H1 (cell line): ENCODE measurements around the gene LRRC43. TPM values are rescaled to one million over a fixed set of nuclear protein-coding genes. Genes with fewer than 3 reads are reported as not detected.

ENCODE experiments used
- CTCF ChIA-PET: fragments of 300-600 bp; sonication (Branson Sonifier 250); formaldehyde crosslinking; loops from one replicate; lab custom pipeline; 2021; ENCODE audit not compliant: partially characterized antibody; lab: Charles Lee
- POLR2A ChIA-PET: fragments of 300-600 bp; sonication (Branson Sonifier 250); formaldehyde crosslinking; loops from one replicate; lab custom pipeline; 2021; ENCODE audit warnings: inconsistent platforms; ENCODE audit not compliant: partially characterized antibody; lab: Charles Lee
- DNase-seq, 2 experiments: peaks; one replicate each; pipeline versions ENCODE4 v3.0.0 to v3.0.0-alpha.2; 2010 to 2022; ENCODE audit warnings: low spot score in 2 of 2, low read depth in 1 of 2, mixed read lengths in 1 of 2
- FAIRE-seq: peaks from 2 replicates; lab custom pipeline; 2011; peaks lifted over from hg19 to GRCh38; lab: Jason Lieb, UNC
- H2AFZ ChIP-seq: 2 replicates; pipeline ENCODE4 v1.8.1; 2012; ENCODE audit warnings: low read length, inconsistent platforms
- H2AK5ac ChIP-seq: 2 replicates; pipeline ENCODE4 v1.6.1; 2013; ENCODE audit warnings: low read depth, low read length
- H2BK120ac ChIP-seq: replicated peaks from 2 replicates; pipeline ENCODE3; 2013; ENCODE audit warnings: low read depth, low read length, inconsistent platforms
- H2BK12ac ChIP-seq: 2 replicates; pipeline ENCODE4 v1.6.1; 2013; ENCODE audit warnings: low read depth, low read length
- H2BK15ac ChIP-seq: 2 replicates; pipeline ENCODE4 v1.6.1; 2013; ENCODE audit warnings: low read length
- H2BK20ac ChIP-seq: 2 replicates; pipeline ENCODE4 v1.6.1; 2013; ENCODE audit warnings: low read length
- H2BK5ac ChIP-seq: 2 replicates; pipeline ENCODE4 v1.6.1; 2013; ENCODE audit warnings: low read depth, low read length
- H3K14ac ChIP-seq: 2 replicates; pipeline ENCODE4 v1.6.1; 2013; ENCODE audit warnings: inconsistent platforms; ENCODE audit not compliant: insufficient read length
- H3K18ac ChIP-seq: 2 replicates; pipeline ENCODE4 v1.6.1; 2013; ENCODE audit warnings: low read length; ENCODE audit errors: extremely low read depth
- H3K23ac ChIP-seq: 2 replicates; pipeline ENCODE4 v1.6.1; 2013; ENCODE audit warnings: inconsistent platforms; ENCODE audit not compliant: insufficient read length
- H3K23me2 ChIP-seq: 2 replicates; pipeline ENCODE4 v1.6.1; 2013; ENCODE audit warnings: low read depth, low read length
- H3K27ac ChIP-seq: 2 replicates; pipeline ENCODE4 v1.6.1; 2011; ENCODE audit warnings: low read depth, low read length, inconsistent platforms
- H3K27me3 ChIP-seq, 4 experiments: replicated peaks in 1 of 4; 1 replicate in 1 of 4; 2 replicates in 3 of 4; pipeline versions ENCODE4 v1.6.1 to v1.8.1; 2011 to 2013; ENCODE audit warnings: low read length in 3 of 4, mild to moderate bottlenecking in 3 of 4, inconsistent platforms in 2 of 4, mixed read lengths in 2 of 4, moderate library complexity in 1 of 4; ENCODE audit not compliant: control insufficient read depth in 3 of 4, insufficient read depth in 3 of 4; ENCODE audit errors: extremely low read depth in 1 of 4
- H3K36me3 ChIP-seq, 4 experiments: 2 replicates each; pipeline versions ENCODE4 v1.6.1 to v1.8.1; 2011 to 2013; ENCODE audit warnings: mild to moderate bottlenecking in 4 of 4, low read length in 3 of 4, moderate library complexity in 2 of 4, control low read depth in 1 of 4, inconsistent platforms in 1 of 4; ENCODE audit not compliant: insufficient read depth in 4 of 4, control insufficient read depth in 2 of 4
- H3K4ac ChIP-seq: replicated peaks from 2 replicates; pipeline ENCODE3; 2013; ENCODE audit warnings: low read length, low read depth, mixed read lengths, inconsistent platforms; ENCODE audit not compliant: insufficient read length
- H3K4me1 ChIP-seq, 4 experiments: replicated peaks in 1 of 4; 1 replicate in 1 of 4; 2 replicates in 3 of 4; pipeline versions ENCODE4 v1.6.1 to v1.8.1; 2011 to 2013; ENCODE audit warnings: low read length in 3 of 4, inconsistent platforms in 2 of 4, mixed read lengths in 1 of 4; ENCODE audit not compliant: insufficient read depth in 4 of 4, control insufficient read depth in 3 of 4
- H3K4me2 ChIP-seq, 2 experiments: 2 replicates each; pipeline versions ENCODE4 v1.6.1 to v1.8.1; 2011 to 2013; ENCODE audit warnings: low read depth in 2 of 2, low read length in 2 of 2, control low read depth in 1 of 2, inconsistent platforms in 1 of 2, mild to moderate bottlenecking in 1 of 2; ENCODE audit not compliant: insufficient read depth in 1 of 2
- H3K4me3 ChIP-seq, 4 experiments: fragments of 200-600, 300-600 bp in 1 of 4; sonication (generic), shearing (Covaris generic), sonication (Bioruptor Twin) in 1 of 4; 2 replicates each; pipeline versions ENCODE4 v1.5.1 to v1.8.1; 2011 to 2016; ENCODE audit warnings: low read length in 4 of 4, low read depth in 3 of 4, control low read depth in 2 of 4, inconsistent platforms in 2 of 4, mild to moderate bottlenecking in 2 of 4, mixed read lengths in 1 of 4, moderate library complexity in 1 of 4; ENCODE audit not compliant: insufficient read depth in 2 of 4; ENCODE audit errors: extremely low read depth in 1 of 4
- H3K56ac ChIP-seq: replicated peaks from 2 replicates; pipeline ENCODE3; 2013; ENCODE audit warnings: low read depth, mild to moderate bottlenecking, mixed read lengths, low read length, inconsistent platforms; ENCODE audit not compliant: insufficient read length
- H3K79me1 ChIP-seq: 2 replicates; pipeline ENCODE4 v1.6.1; 2013; ENCODE audit warnings: low read depth, low read length, control low read depth
- H3K79me2 ChIP-seq, 2 experiments: 2 replicates each; pipeline versions ENCODE4 v1.6.1 to v1.8.1; 2012 to 2013; ENCODE audit warnings: low read length in 2 of 2, mild to moderate bottlenecking in 2 of 2, inconsistent platforms in 1 of 2; ENCODE audit not compliant: insufficient read depth in 2 of 2, control insufficient read depth in 1 of 2
- H3K9ac ChIP-seq, 4 experiments: replicated peaks in 1 of 4; 1 replicate in 1 of 4; 2 replicates in 3 of 4; pipeline versions ENCODE4 v1.6.1 to v1.8.1; 2011 to 2013; ENCODE audit warnings: low read depth in 3 of 4, low read length in 3 of 4, control low read depth in 2 of 4, mild to moderate bottlenecking in 2 of 4, moderate library complexity in 2 of 4, inconsistent platforms in 1 of 4; ENCODE audit errors: extremely low read depth in 1 of 4
- H3K9me3 ChIP-seq, 2 experiments: 2 replicates each; pipeline versions ENCODE4 v1.6.1 to v1.8.1; 2012 to 2013; ENCODE audit warnings: mild to moderate bottlenecking in 2 of 2, moderate library complexity in 2 of 2, control low read depth in 1 of 2, inconsistent platforms in 1 of 2, low read depth in 1 of 2, low read length in 1 of 2, mixed read lengths in 1 of 2; ENCODE audit not compliant: insufficient read depth in 2 of 2
- H4K20me1 ChIP-seq, 2 experiments: replicated peaks in 1 of 2; 2 replicates each; pipeline versions ENCODE3 to v1.8.1; 2011 to 2013; ENCODE audit warnings: inconsistent platforms in 2 of 2, low read length in 2 of 2, mild to moderate bottlenecking in 1 of 2; ENCODE audit not compliant: insufficient read depth in 2 of 2, control insufficient read depth in 1 of 2
- H4K5ac ChIP-seq: 2 replicates; pipeline ENCODE4 v1.6.1; 2013; ENCODE audit warnings: low read length, low read depth, mixed read lengths, inconsistent platforms; ENCODE audit not compliant: insufficient read length
- H4K8ac ChIP-seq: 2 replicates; pipeline ENCODE4 v1.8.0; 2013; ENCODE audit warnings: mild to moderate bottlenecking, moderate library complexity, low read length, inconsistent platforms; ENCODE audit not compliant: insufficient read depth; ENCODE audit errors: extremely low read depth
- H4K91ac ChIP-seq: replicated peaks from 2 replicates; pipeline ENCODE3; 2013; ENCODE audit warnings: low read length, mixed read lengths, inconsistent platforms; ENCODE audit not compliant: insufficient read length
- ASH2L ChIP-seq: fragments of 200-600, 300-600 bp; sonication (generic); IDR thresholded peaks from one replicate; pipeline ENCODE4 v1.7.1; 2017; ENCODE audit warnings: low read length
- CBX8 ChIP-seq: fragments of 300-800, 300-1000 bp; sonication (generic); IDR thresholded peaks from 2 replicates; pipeline ENCODE4 v1.7.1; 2016; ENCODE audit warnings: low read depth, low read length, borderline replicate concordance
- EP300 ChIP-seq, 2 experiments: IDR thresholded peaks; 1 replicate in 1 of 2; 2 replicates in 1 of 2; pipeline ENCODE4 v1.6.1; 2011 to 2012; ENCODE audit warnings: low read depth in 2 of 2, low read length in 2 of 2, mild to moderate bottlenecking in 2 of 2, borderline replicate concordance in 1 of 2, inconsistent platforms in 1 of 2, moderate library complexity in 1 of 2
- RAD21 ChIP-seq, 2 experiments: IDR thresholded peaks in 1 of 2; conservative IDR thresholded peaks in 1 of 2; 2 replicates each; pipeline ENCODE4 v1.6.1; 2011; ENCODE audit warnings: low read depth in 2 of 2, low read length in 2 of 2, improper control_type of control experiment in 1 of 2, inconsistent platforms in 1 of 2, mild to moderate bottlenecking in 1 of 2, moderate library complexity in 1 of 2
- TAF7 ChIP-seq: optimal IDR thresholded peaks from 2 replicates; pipeline ENCODE3; 2011; ENCODE audit warnings: low read depth, mild to moderate bottlenecking, inconsistent platforms, low read length, moderate library complexity, borderline replicate concordance
- WGBS, 2 experiments: shearing (Covaris generic) in 1 of 2; methylation state at CpG; one replicate each; pipeline versions ENCODE4 v1.1.6 to v1.1.7; 2013 to 2015; ENCODE audit warnings: low lambda C conversion rate in 2 of 2, mixed read lengths in 2 of 2, inconsistent platforms in 1 of 2, low coverage in 1 of 2, missing lambda C conversion rate in 1 of 2; ENCODE audit not compliant: insufficient replicate concordance in 2 of 2, insufficient coverage in 1 of 2, insufficient read length in 1 of 2; ENCODE audit errors: extremely low coverage in 1 of 2, missing lambda C conversion rate in 1 of 2; 5-methylcytosine and 5-hydroxymethylcytosine counted together
- polyA plus RNA-seq, 7 experiments: library from polyadenylated mRNA; depleted of rRNA in 3 of 7; stranded (reverse) in 5 of 7; unstranded in 2 of 7; fragments of >200 nt in 5 of 7; fragments of 200-250 nt in 2 of 7; gene quantifications; 1 replicate in 5 of 7; 2 replicates in 1 of 7; 4 replicates in 1 of 7; pipeline versions ENCODE4 v1.2.1 to v1.2.3, GENCODE V29; 2011 to 2013; ENCODE audit warnings: missing spikeins in 2 of 7, mixed read lengths in 2 of 7
- total RNA-seq: library from RNA; stranded (reverse); fragmentation: NEBNext Ultra II Directional; extraction: Animal tissue kit (Norgen Biotek cat#: 25700); gene quantifications from 2 replicates; pipeline ENCODE4 v1.2.1, GENCODE V29; 2021

The LRRC43 gene
- total and polyA plus RNA-seq, 2 of the 8 experiments (the other 6 are each of a cell fraction or from before 2014, with no cell fraction given) = 0.35 to 0.44 TPM

- ChIA-PET CTCF (interaction anchor here (1.1 kb wide), 1 partner anchor 39 kb away, joined by 3 read pairs; no protein-coding TSS in a partner anchor), POLR2A (interaction anchor here (1.0 kb wide), 1 partner anchor 20 kb away, joined by 3 read pairs; no protein-coding TSS in a partner anchor)
- Histone ChIP-seq H3K36me3 (no peaks in the 10 kb centered on the region), H3K14ac (no peak overlapping the region), H2BK5ac (no peak overlapping the region), H3K18ac (no peak overlapping the region; the same call in 1 of the 2 replicates), H3K4me3 (no peak overlapping the region), H2AK5ac (no peak overlapping the region), H2BK12ac (peak overlapping the region; percentile 17; the same call in 1 of the 2 replicates), H4K20me1 (no peaks in the 10 kb centered on the region), H3K23ac (no peak overlapping the region), H3K27ac (no peak overlapping the region), H3K9ac (no peak overlapping the region), H2AFZ (no peak overlapping the region), H3K9me3 (no peaks in the 10 kb centered on the region), H2BK15ac (no peak overlapping the region), H3K4me1 (peaks cover 0 to 4% (median 2%) of the 10 kb centered on the region in 4 experiments; a peak in 3 of 7 replicates), H3K27me3 (peaks cover 0 to 6% (median 2%) of the 10 kb centered on the region in 4 experiments; a peak in 5 of 7 replicates), H4K91ac (no peak overlapping the region), H3K79me1 (no peaks in the 10 kb centered on the region), H4K5ac (no peak overlapping the region), H3K56ac (no peak overlapping the region), H3K4ac (no peak overlapping the region), H3K23me2 (peaks cover 4% of the 10 kb centered on the region; the same call in 1 of the 2 replicates), H4K8ac (no peak overlapping the region), H2BK120ac (no peak overlapping the region), H3K4me2 (no peak overlapping the region), H2BK20ac (no peak overlapping the region), H3K79me2 (no peaks in the 10 kb centered on the region)
- TF ChIP-seq CBX8 = no peak
- no peak for TF ChIP-seq TAF7
- TF ChIP-seq EP300 (IDR thresholded peaks at IDR 0.05; ENCODE audit: borderline replicate concordance in 1 of 2, low read depth in 2 of 2, low read length in 2 of 2) = no peak
- TF ChIP-seq RAD21 (IDR thresholded peaks at IDR 0.05 in 1 of 2, conservative IDR thresholded peaks at IDR 0.05 in 1 of 2; ENCODE audit: low read depth in 2 of 2, low read length in 2 of 2) = no peak
- no peak for TF ChIP-seq ASH2L
- FAIRE-seq (no peak), DNase-seq (no peak)
- WGBS, 2 experiments = 88% methylated on average over 7 of the region's 10 CpGs; no CpG with 5 or more reads in 1 of the 2 experiments
Measured at GRCh38 chr12:122185494-122186082, 2.7 kb downstream of the LRRC43 start.
